ENCODE results near the gene CYLD.

Gene CYLD

GRCh38 chr16:50789757-50790156, 47.9 kb downstream of the CYLD start:
- no peak for TF ChIP-seq MAX (IDR thresholded peaks at IDR 0.05)
- no peak for TF ChIP-seq ZBTB7A (IDR thresholded peaks at IDR 0.05; ENCODE audit: low read depth)
- no peak for TF ChIP-seq USF1 (IDR thresholded peaks at IDR 0.05)
- TF ChIP-seq FOXM1 (IDR thresholded peaks at IDR 0.05; ENCODE audit: borderline replicate concordance, low read depth), result no peak
- no peak for TF ChIP-seq TCF12 (IDR thresholded peaks at IDR 0.05; ENCODE audit: low read depth)
- no peak for TF ChIP-seq CEBPB (IDR thresholded peaks at IDR 0.05)
- no peak for TF ChIP-seq EP300 (IDR thresholded peaks at IDR 0.05; ENCODE audit: borderline replicate concordance)
- no peak for TF ChIP-seq YY1 (IDR thresholded peaks at IDR 0.05; ENCODE audit: low read depth)
- TF ChIP-seq REST (IDR thresholded peaks at IDR 0.05; ENCODE audit: low read depth), result no peak
- no peak for TF ChIP-seq TAF1 (IDR thresholded peaks at IDR 0.05; ENCODE audit: low read depth)
- TF ChIP-seq TEAD4 (IDR thresholded peaks at IDR 0.05), result no peak
- TF ChIP-seq NFIC (IDR thresholded peaks at IDR 0.05), result no peak
- no peak for TF ChIP-seq EGR1 (IDR thresholded peaks at IDR 0.05)

- TF ChIP-seq REST (IDR thresholded peaks at IDR 0.05; ENCODE audit: low read depth), result no peak
- no peak for TF ChIP-seq CREB1 (IDR thresholded peaks at IDR 0.05; ENCODE audit: low read depth)
- TF ChIP-seq RAD21 (IDR thresholded peaks at IDR 0.05; ENCODE audit: low read depth), result no peak
Observed at GRCh38 chr16:50791522-50791921, 49.6 kb downstream of the CYLD start.

GRCh38 chr16:50796829-50797228, 54.9 kb downstream of the CYLD start:
- TF ChIP-seq ZBTB7A (IDR thresholded peaks at IDR 0.05; ENCODE audit: low read depth) (no peak), TAF1 (IDR thresholded peaks at IDR 0.05; ENCODE audit: low read depth) (no peak), CREB1 (IDR thresholded peaks at IDR 0.05; ENCODE audit: low read depth) (no peak), YY1 (IDR thresholded peaks at IDR 0.05; ENCODE audit: low read depth) (no peak), REST (IDR thresholded peaks at IDR 0.05; ENCODE audit: low read depth) (no peak), FOXM1 (IDR thresholded peaks at IDR 0.05; ENCODE audit: borderline replicate concordance, low read depth) (no peak), RAD21 (IDR thresholded peaks at IDR 0.05; ENCODE audit: low read depth) (no peak), USF1 (IDR thresholded peaks at IDR 0.05) (no peak), TCF12 (IDR thresholded peaks at IDR 0.05; ENCODE audit: low read depth) (no peak), CEBPB (IDR thresholded peaks at IDR 0.05) (no peak), NFIC (IDR thresholded peaks at IDR 0.05) (no peak), EP300 (IDR thresholded peaks at IDR 0.05; ENCODE audit: borderline replicate concordance) (no peak), TEAD4 (IDR thresholded peaks at IDR 0.05) (no peak), MAX (IDR thresholded peaks at IDR 0.05) (no peak), EGR1 (IDR thresholded peaks at IDR 0.05) (no peak)

GRCh38 chr16:50797456-50797855, 55.6 kb downstream of the CYLD start:
- TF ChIP-seq REST (IDR thresholded peaks at IDR 0.05; ENCODE audit: low read depth), result no peak
- TF ChIP-seq NFIC (IDR thresholded peaks at IDR 0.05), result no peak
- TF ChIP-seq CEBPB (IDR thresholded peaks at IDR 0.05), result no peak
- TF ChIP-seq EGR1 (IDR thresholded peaks at IDR 0.05), result no peak
- TF ChIP-seq ZBTB7A (IDR thresholded peaks at IDR 0.05; ENCODE audit: low read depth), result no peak
- no peak for TF ChIP-seq TAF1 (IDR thresholded peaks at IDR 0.05; ENCODE audit: low read depth)
- TF ChIP-seq RAD21 (IDR thresholded peaks at IDR 0.05; ENCODE audit: low read depth), result no peak
